ENCODE measurements around the gene DYNC2LI1. TPM values are rescaled to one million over a fixed set of nuclear protein-coding genes. Genes with fewer than 3 reads are reported as not detected.

The DYNC2LI1 gene
- total and polyA plus RNA-seq, 2 donors (not counting 1 experiment from before 2014, with no cell fraction given), result 3.8 to 11.4 TPM

DNA sequence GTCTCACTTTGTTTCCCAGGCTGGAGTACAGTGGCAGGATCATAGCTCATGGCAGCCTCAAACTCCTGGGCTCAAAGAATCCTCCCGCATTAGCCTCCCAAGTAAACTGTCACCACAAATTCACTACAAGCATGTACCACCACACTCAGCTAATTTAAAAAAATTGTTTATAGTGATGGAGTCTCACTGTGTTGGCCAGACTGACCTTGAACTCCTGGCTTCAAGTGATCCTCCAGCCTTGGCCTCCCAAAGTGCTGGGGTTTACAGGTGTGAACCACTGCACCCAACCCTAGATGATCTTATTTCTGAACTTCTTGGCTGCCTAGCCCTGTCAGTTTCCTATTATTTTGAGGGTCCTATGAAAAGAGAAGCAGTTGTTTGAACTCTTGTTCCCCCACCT, 14.8 kb downstream of the DYNC2LI1 start:
- ATAC-seq (ENCODE audit: low read depth) (no peak), DNase-seq (no peak)
- no peaks in the 10 kb centered on the region for H3K9me3 ChIP-seq (ENCODE audit: control extremely low read depth in 1 of 3, control insufficient read depth in 2 of 3, insufficient read depth in 1 of 3, low read length in 2 of 3)
- no peak overlapping the region for H2AFZ ChIP-seq (ENCODE audit: insufficient read depth, low read depth, low read length, poor library complexity, severe bottlenecking)
- intact Hi-C loops (cut with micrococcal nuclease), result no loop called here
- H3K27ac Mint-ChIP-seq, result no peak overlapping the region
- POLR2A ChIA-PET, result no interaction called here
- no peak overlapping the region for H3K4me3 ChIP-seq (ENCODE audit: control extremely low read depth in 1 of 5, extremely low read depth in 1 of 5, insufficient read depth in 1 of 5, low read depth in 2 of 5, low read length in 4 of 5)
- no peaks in the 10 kb centered on the region for H4K20me1 ChIP-seq (ENCODE audit: control insufficient read depth, insufficient read depth, low read length, poor library complexity, severe bottlenecking)
- TF ChIP-seq EZH2 (IDR thresholded peaks at IDR 0.05; ENCODE audit: borderline replicate concordance, insufficient read depth, low read depth, low read length, poor library complexity, severe bottlenecking), result no peak
- TF ChIP-seq, protein P1, sequence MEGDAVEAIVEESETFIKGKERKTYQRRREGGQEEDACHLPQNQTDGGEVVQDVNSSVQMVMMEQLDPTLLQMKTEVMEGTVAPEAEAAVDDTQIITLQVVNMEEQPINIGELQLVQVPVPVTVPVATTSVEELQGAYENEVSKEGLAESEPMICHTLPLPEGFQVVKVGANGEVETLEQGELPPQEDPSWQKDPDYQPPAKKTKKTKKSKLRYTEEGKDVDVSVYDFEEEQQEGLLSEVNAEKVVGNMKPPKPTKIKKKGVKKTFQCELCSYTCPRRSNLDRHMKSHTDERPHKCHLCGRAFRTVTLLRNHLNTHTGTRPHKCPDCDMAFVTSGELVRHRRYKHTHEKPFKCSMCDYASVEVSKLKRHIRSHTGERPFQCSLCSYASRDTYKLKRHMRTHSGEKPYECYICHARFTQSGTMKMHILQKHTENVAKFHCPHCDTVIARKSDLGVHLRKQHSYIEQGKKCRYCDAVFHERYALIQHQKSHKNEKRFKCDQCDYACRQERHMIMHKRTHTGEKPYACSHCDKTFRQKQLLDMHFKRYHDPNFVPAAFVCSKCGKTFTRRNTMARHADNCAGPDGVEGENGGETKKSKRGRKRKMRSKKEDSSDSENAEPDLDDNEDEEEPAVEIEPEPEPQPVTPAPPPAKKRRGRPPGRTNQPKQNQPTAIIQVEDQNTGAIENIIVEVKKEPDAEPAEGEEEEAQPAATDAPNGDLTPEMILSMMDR (IDR thresholded peaks at IDR 0.05), result no peak
- no peaks in the 10 kb centered on the region for H3K27me3 Mint-ChIP-seq
- H3K9ac ChIP-seq (ENCODE audit: low read length), result no peak overlapping the region
- H3K27me3 ChIP-seq (replicated peaks in 1 of 4; ENCODE audit: control extremely low read depth in 1 of 4, control insufficient read depth in 3 of 4, insufficient read depth in 4 of 4, low read length in 3 of 4), result no peaks in the 10 kb centered on the region
- H3K27ac ChIP-seq (ENCODE audit: low read length in 2 of 2), result no peak overlapping the region
- H3K4me1 Mint-ChIP-seq, result no peaks in the 10 kb centered on the region
- H3K4me3 Mint-ChIP-seq, result no peak overlapping the region
- H3K36me3 ChIP-seq (replicated peaks in 1 of 2; ENCODE audit: control extremely low read depth in 1 of 2, control insufficient read depth in 1 of 2, extremely low read depth in 1 of 2, insufficient read depth in 2 of 2, low read length in 1 of 2), result no peaks in the 10 kb centered on the region
- no peaks in the 10 kb centered on the region for H3K79me2 ChIP-seq (ENCODE audit: control insufficient read depth, insufficient read depth, low read length)
- no peak overlapping the region for H3K4me2 ChIP-seq (replicated peaks; ENCODE audit: low read depth, low read length, poor library complexity, severe bottlenecking)
- no CpG with 5 or more reads among the region's 1 CpG for WGBS (ENCODE audit: insufficient coverage)
- CTCF ChIA-PET, result no interaction called here
- no peaks in the 10 kb centered on the region for H3K4me1 ChIP-seq (ENCODE audit: control insufficient read depth in 2 of 2, insufficient read depth in 2 of 2, low read length in 2 of 2)
- H3K9me3 Mint-ChIP-seq (ENCODE audit: insufficient read depth), result no peaks in the 10 kb centered on the region

- Histone ChIP-seq H4K20me1 (ENCODE audit: control insufficient read depth, insufficient read depth, low read length, poor library complexity, severe bottlenecking) (no peaks in the 10 kb centered on the region), H3K27ac (ENCODE audit: low read length in 2 of 2) (no peak overlapping the region), H3K4me1 (ENCODE audit: control insufficient read depth in 2 of 2, insufficient read depth in 2 of 2, low read length in 2 of 2) (no peaks in the 10 kb centered on the region), H3K79me2 (ENCODE audit: control insufficient read depth, insufficient read depth, low read length) (no peaks in the 10 kb centered on the region), H3K4me3 (ENCODE audit: control extremely low read depth in 1 of 5, extremely low read depth in 1 of 5, insufficient read depth in 1 of 5, low read depth in 2 of 5, low read length in 4 of 5) (no peak overlapping the region), H2AFZ (ENCODE audit: insufficient read depth, low read depth, low read length, poor library complexity, severe bottlenecking) (no peak overlapping the region), H3K9ac (ENCODE audit: low read length) (no peak overlapping the region), H3K27me3 (replicated peaks in 1 of 4; ENCODE audit: control extremely low read depth in 1 of 4, control insufficient read depth in 3 of 4, insufficient read depth in 4 of 4, low read length in 3 of 4) (no peaks in the 10 kb centered on the region), H3K9me3 (ENCODE audit: control extremely low read depth in 1 of 3, control insufficient read depth in 2 of 3, insufficient read depth in 1 of 3, low read length in 2 of 3) (no peaks in the 10 kb centered on the region), H3K36me3 (replicated peaks in 1 of 2; ENCODE audit: control extremely low read depth in 1 of 2, control insufficient read depth in 1 of 2, extremely low read depth in 1 of 2, insufficient read depth in 2 of 2, low read length in 1 of 2) (no peaks in the 10 kb centered on the region), H3K4me2 (replicated peaks; ENCODE audit: low read depth, low read length, poor library complexity, severe bottlenecking) (no peak overlapping the region)
- ChIA-PET POLR2A (no interaction called here), CTCF (no interaction called here)
- intact Hi-C loops (cut with micrococcal nuclease), result no loop called here
- Mint-ChIP-seq H3K27me3 (no peaks in the 10 kb centered on the region), H3K4me1 (no peaks in the 10 kb centered on the region), H3K4me3 (no peak overlapping the region), H3K27ac (no peak overlapping the region), H3K9me3 (ENCODE audit: insufficient read depth) (no peaks in the 10 kb centered on the region)
- DNase-seq (no peak), ATAC-seq (ENCODE audit: low read depth) (no peak)
- no peak for TF ChIP-seq EZH2 (IDR thresholded peaks at IDR 0.05; ENCODE audit: borderline replicate concordance, insufficient read depth, low read depth, low read length, poor library complexity, severe bottlenecking)
- TF ChIP-seq, protein P1 (IDR thresholded peaks at IDR 0.05), result no peak
- 100% methylated on average over 1 of the region's 5 CpGs for WGBS (ENCODE audit: insufficient coverage)
Observed at GRCh38 chr2:43790147-43790546, 16.3 kb downstream of the DYNC2LI1 start.

Measured in B cell (primary cell).